HepG2 (cell line): Measurements from ENCODE around the gene CEMP1. TPM values are rescaled to one million over a fixed set of nuclear protein-coding genes. Genes with fewer than 3 reads are reported as not detected.

Source experiments
- FOXC1 ChIP-seq: sonication (generic); formaldehyde crosslinking; IDR thresholded peaks from 2 replicates; pipeline ENCODE4 v1.8.0; 2022; ENCODE audit warnings: mild to moderate bottlenecking, missing genetic modification reagents, borderline replicate concordance
- NR1H2 ChIP-seq: sonication (generic); formaldehyde crosslinking; IDR thresholded peaks from 2 replicates; pipeline ENCODE4 v1.8.1; 2022; ENCODE audit warnings: low read depth, missing genetic modification reagents, borderline replicate concordance
- PHF21A ChIP-seq: sonication (generic); formaldehyde crosslinking; IDR thresholded peaks from 2 replicates; pipeline ENCODE4 v1.5.0; 2020; ENCODE audit warnings: mild to moderate bottlenecking, missing genetic modification reagents
- RARA ChIP-seq: IDR thresholded peaks from 2 replicates; pipeline ENCODE4 v1.6.1; 2016; ENCODE audit warnings: missing genetic modification reagents, missing compliant biosample characterization
- SIX4 ChIP-seq: sonication (generic); formaldehyde crosslinking; IDR thresholded peaks from 2 replicates; pipeline ENCODE4 v1.4.0; 2020; ENCODE audit warnings: missing genetic modification reagents
- TCF7L2 ChIP-seq: IDR thresholded peaks from 2 replicates; pipeline ENCODE4 v1.6.1; 2011; ENCODE audit warnings: mild to moderate bottlenecking, low read depth, low read length, moderate library complexity
- ZNF234 ChIP-seq: sonication (generic); formaldehyde crosslinking; conservative IDR thresholded peaks from 2 replicates; pipeline ENCODE4 v1.5.1; 2020; ENCODE audit warnings: mild to moderate bottlenecking, missing genetic modification reagents
- ZNF343 ChIP-seq: sonication (generic); formaldehyde crosslinking; IDR thresholded peaks from 2 replicates; pipeline ENCODE4 v1.4.0; 2020; ENCODE audit warnings: mild to moderate bottlenecking, missing genetic modification reagents
- ZNF431 ChIP-seq: sonication (generic); formaldehyde crosslinking; IDR thresholded peaks from 2 replicates; pipeline ENCODE4 v1.9.0; 2022; ENCODE audit warnings: missing genetic modification reagents, low read depth, mild to moderate bottlenecking, borderline replicate concordance
- ZNF556 ChIP-seq: sonication (generic); formaldehyde crosslinking; IDR thresholded peaks from 2 replicates; pipeline ENCODE4 v1.4.0; 2020; ENCODE audit warnings: mild to moderate bottlenecking, missing genetic modification reagents, borderline replicate concordance
- ZNF619 ChIP-seq: sonication (generic); formaldehyde crosslinking; IDR thresholded peaks from 2 replicates; pipeline ENCODE4 v1.4.0; 2020; ENCODE audit warnings: mild to moderate bottlenecking, missing genetic modification reagents
- polyA plus RNA-seq, 8 experiments: library from polyadenylated mRNA; depleted of rRNA in 3 of 8; stranded (reverse) in 7 of 8; unstranded in 1 of 8; fragments of >200 nt; fragmentation: Illumina TruSeq in 4 of 8; extraction: Trizol in 4 of 8; gene quantifications; 2 replicates each; pipeline versions ENCODE4 v1.2.1 to v1.2.3, GENCODE V29; 2011 to 2016; ENCODE audit warnings: low read depth in 4 of 8, missing spikeins in 1 of 8, mixed read lengths in 1 of 8; ENCODE audit not compliant: insufficient read depth in 1 of 8
- total RNA-seq, 5 experiments: library from RNA; depleted of rRNA; stranded (reverse); fragments of >200 nt; fragmentation: Illumina TruSeq; extraction: Trizol; gene quantifications; 2 replicates each; pipeline ENCODE4 v1.2.3, GENCODE V29; 2016; ENCODE audit warnings: low read depth in 1 of 5
- TF ChIP-seq, protein P1 (sequence below): IDR thresholded peaks from 2 replicates; pipeline ENCODE4 v1.6.1; 2016; ENCODE audit warnings: mild to moderate bottlenecking
- TF ChIP-seq, protein P2 (sequence below), 2 experiments: sonication (generic) in 1 of 2; formaldehyde crosslinking in 1 of 2; IDR thresholded peaks; 2 replicates each; pipeline versions ENCODE4 v1.6.1 to v1.9.0; 2014 to 2022; ENCODE audit warnings: antibody characterized with exemption in 1 of 2, borderline replicate concordance in 1 of 2, inconsistent platforms in 1 of 2, low read depth in 1 of 2, missing genetic modification reagents in 1 of 2
- TF ChIP-seq, protein P3 (sequence below): sonication (generic); formaldehyde crosslinking; IDR thresholded peaks from 2 replicates; pipeline ENCODE4 v1.4.0; 2020; ENCODE audit warnings: missing genetic modification reagents
- TF ChIP-seq, protein P4 (sequence below), 2 experiments: sonication (generic) in 1 of 2; formaldehyde crosslinking in 1 of 2; IDR thresholded peaks; 2 replicates each; pipeline versions ENCODE4 v1.5.1 to v1.6.1; 2011 to 2020; ENCODE audit warnings: borderline replicate concordance in 1 of 2, low read depth in 1 of 2, low read length in 1 of 2, mild to moderate bottlenecking in 1 of 2, missing genetic modification reagents in 1 of 2, moderate library complexity in 1 of 2

The CEMP1 gene
- total and polyA plus RNA-seq, 2 of the 13 experiments (the other 11 are each of a cell fraction or from before 2014, with no cell fraction given), result not detected

DNA sequence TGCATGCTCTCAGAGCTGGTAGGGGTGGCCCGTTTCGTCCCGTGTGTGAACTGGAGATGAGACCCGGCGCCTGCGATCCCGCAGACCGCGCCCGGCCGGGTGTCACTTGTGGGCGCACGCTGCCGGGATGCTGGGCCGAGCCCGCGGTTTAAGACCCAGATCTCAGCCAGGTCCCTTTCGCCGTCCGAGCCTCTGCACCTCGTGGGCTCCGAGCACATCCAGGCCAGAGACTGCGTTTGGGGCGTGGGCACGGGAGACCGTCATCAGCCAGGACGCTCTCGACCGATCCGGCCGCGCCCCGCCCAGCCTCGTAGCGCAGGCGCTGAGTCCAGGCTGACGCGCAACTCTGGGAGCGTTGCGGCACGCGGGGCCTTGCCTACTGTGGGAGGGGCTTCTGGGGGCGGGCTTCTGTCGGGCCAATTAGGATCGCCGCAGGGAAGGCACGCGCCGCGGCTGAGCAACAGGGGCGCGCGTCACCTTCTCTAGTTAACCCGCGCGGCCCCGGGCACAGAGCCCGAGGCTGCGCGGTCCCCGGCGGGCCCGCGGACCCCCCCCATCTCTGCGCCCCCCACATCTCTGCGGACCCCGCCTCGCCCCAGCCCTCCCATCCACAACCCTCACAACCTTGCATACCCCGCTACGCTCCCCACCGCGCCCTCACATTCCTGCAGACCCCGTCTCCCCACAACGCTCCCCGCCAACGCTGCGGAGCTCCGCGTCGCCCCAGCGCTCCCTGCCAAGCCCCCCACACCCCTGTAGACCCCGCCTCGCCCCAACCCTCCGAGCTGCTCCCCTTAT lies 687 bp upstream of the CEMP1 start (continued):
- peak; percentile 62; the same call in 1 of the 2 replicates for TF ChIP-seq ZNF343
- TF ChIP-seq, protein P1, sequence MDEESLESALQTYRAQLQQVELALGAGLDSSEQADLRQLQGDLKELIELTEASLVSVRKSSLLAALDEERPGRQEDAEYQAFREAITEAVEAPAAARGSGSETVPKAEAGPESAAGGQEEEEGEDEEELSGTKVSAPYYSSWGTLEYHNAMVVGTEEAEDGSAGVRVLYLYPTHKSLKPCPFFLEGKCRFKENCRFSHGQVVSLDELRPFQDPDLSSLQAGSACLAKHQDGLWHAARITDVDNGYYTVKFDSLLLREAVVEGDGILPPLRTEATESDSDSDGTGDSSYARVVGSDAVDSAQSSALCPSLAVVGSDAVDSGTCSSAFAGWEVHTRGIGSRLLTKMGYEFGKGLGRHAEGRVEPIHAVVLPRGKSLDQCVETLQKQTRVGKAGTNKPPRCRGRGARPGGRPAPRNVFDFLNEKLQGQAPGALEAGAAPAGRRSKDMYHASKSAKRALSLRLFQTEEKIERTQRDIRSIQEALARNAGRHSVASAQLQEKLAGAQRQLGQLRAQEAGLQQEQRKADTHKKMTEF, result peak; percentile 77
- TF ChIP-seq, protein P2, sequence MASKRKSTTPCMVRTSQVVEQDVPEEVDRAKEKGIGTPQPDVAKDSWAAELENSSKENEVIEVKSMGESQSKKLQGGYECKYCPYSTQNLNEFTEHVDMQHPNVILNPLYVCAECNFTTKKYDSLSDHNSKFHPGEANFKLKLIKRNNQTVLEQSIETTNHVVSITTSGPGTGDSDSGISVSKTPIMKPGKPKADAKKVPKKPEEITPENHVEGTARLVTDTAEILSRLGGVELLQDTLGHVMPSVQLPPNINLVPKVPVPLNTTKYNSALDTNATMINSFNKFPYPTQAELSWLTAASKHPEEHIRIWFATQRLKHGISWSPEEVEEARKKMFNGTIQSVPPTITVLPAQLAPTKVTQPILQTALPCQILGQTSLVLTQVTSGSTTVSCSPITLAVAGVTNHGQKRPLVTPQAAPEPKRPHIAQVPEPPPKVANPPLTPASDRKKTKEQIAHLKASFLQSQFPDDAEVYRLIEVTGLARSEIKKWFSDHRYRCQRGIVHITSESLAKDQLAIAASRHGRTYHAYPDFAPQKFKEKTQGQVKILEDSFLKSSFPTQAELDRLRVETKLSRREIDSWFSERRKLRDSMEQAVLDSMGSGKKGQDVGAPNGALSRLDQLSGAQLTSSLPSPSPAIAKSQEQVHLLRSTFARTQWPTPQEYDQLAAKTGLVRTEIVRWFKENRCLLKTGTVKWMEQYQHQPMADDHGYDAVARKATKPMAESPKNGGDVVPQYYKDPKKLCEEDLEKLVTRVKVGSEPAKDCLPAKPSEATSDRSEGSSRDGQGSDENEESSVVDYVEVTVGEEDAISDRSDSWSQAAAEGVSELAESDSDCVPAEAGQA (IDR thresholded peaks at IDR 0.05; ENCODE audit: low read depth), result 0 out of 2 replicates have a peak, but pooled peaks have one; percentile 61
- TF ChIP-seq, protein P2 (CRISPR knock-in tag; IDR thresholded peaks at IDR 0.05; ENCODE audit: borderline replicate concordance), result no peak
- TF ChIP-seq SIX4 (CRISPR knock-in tag), result 0 out of 2 replicates have a peak, but pooled peaks have one; percentile 15
- no peak for TF ChIP-seq PHF21A (CRISPR knock-in tag)
- TF ChIP-seq ZNF431 (CRISPR knock-in tag), result 0 out of 2 replicates have a peak, but pooled peaks have one; percentile 54
- peak; percentile 66; the same call in 1 of the 2 replicates for TF ChIP-seq FOXC1 (CRISPR knock-in tag)
- TF ChIP-seq RARA, result peak; percentile 41; the same call in 1 of the 2 replicates
- TF ChIP-seq ZNF556, result 0 out of 2 replicates have a peak, but pooled peaks have one; percentile 47
- TF ChIP-seq, protein P3, sequence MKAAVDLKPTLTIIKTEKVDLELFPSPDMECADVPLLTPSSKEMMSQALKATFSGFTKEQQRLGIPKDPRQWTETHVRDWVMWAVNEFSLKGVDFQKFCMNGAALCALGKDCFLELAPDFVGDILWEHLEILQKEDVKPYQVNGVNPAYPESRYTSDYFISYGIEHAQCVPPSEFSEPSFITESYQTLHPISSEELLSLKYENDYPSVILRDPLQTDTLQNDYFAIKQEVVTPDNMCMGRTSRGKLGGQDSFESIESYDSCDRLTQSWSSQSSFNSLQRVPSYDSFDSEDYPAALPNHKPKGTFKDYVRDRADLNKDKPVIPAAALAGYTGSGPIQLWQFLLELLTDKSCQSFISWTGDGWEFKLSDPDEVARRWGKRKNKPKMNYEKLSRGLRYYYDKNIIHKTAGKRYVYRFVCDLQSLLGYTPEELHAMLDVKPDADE (CRISPR knock-in tag), result no peak
- no peak for TF ChIP-seq NR1H2 (CRISPR knock-in tag)
- TF ChIP-seq, protein P4, sequence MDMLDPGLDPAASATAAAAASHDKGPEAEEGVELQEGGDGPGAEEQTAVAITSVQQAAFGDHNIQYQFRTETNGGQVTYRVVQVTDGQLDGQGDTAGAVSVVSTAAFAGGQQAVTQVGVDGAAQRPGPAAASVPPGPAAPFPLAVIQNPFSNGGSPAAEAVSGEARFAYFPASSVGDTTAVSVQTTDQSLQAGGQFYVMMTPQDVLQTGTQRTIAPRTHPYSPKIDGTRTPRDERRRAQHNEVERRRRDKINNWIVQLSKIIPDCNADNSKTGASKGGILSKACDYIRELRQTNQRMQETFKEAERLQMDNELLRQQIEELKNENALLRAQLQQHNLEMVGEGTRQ (IDR thresholded peaks at IDR 0.05; ENCODE audit: low read depth, low read length), result no peak
- TF ChIP-seq, protein P4 (CRISPR knock-in tag; IDR thresholded peaks at IDR 0.05; ENCODE audit: borderline replicate concordance), result peak; percentile 37; the same call in 1 of the 2 replicates
- TF ChIP-seq ZNF619 (CRISPR knock-in tag), result no peak
- no peak for TF ChIP-seq TCF7L2
- TF ChIP-seq ZNF234 (CRISPR knock-in tag), result no peak
